HepG2 (cell line): ENCODE measurements around the gene KIAA1614. TPM values are rescaled to one million over a fixed set of nuclear protein-coding genes. Genes with fewer than 3 reads are reported as not detected.

Experiments
- DMTF1 ChIP-seq: sonication (generic); formaldehyde crosslinking; IDR thresholded peaks from 2 replicates; pipeline ENCODE4 v1.4.0; 2020; ENCODE audit warnings: mild to moderate bottlenecking, missing genetic modification reagents
- LBX2 ChIP-seq: sonication (generic); formaldehyde crosslinking; IDR thresholded peaks from 2 replicates; pipeline ENCODE4 v1.5.0; 2020; ENCODE audit warnings: missing genetic modification reagents, mild to moderate bottlenecking, borderline replicate concordance
- NKX3-1 ChIP-seq: sonication (generic); formaldehyde crosslinking; IDR thresholded peaks from 2 replicates; pipeline ENCODE4 v1.5.0; 2020; ENCODE audit warnings: missing genetic modification reagents
- PITX1 ChIP-seq: sonication (generic); formaldehyde crosslinking; IDR thresholded peaks from 2 replicates; pipeline ENCODE4 v1.5.1; 2020; ENCODE audit warnings: mild to moderate bottlenecking, missing genetic modification reagents
- SP5 ChIP-seq: IDR thresholded peaks from 2 replicates; pipeline ENCODE4 v1.6.1; 2016; ENCODE audit warnings: low read depth, borderline replicate concordance
- SUZ12 ChIP-seq: fragments of 150-350 bp; IDR thresholded peaks from 2 replicates; pipeline ENCODE4 v1.6.1; 2014; ENCODE audit warnings: low read depth, low read length
- ZBTB43 ChIP-seq: sonication (generic); formaldehyde crosslinking; conservative IDR thresholded peaks from 2 replicates; pipeline ENCODE4 v1.4.0; 2020; ENCODE audit warnings: missing genetic modification reagents
- ZNF350 ChIP-seq: sonication (generic); formaldehyde crosslinking; IDR thresholded peaks from 2 replicates; pipeline ENCODE4 v1.4.0; 2020; ENCODE audit warnings: mild to moderate bottlenecking, low read depth, missing genetic modification reagents, borderline replicate concordance
- ZSCAN5A ChIP-seq: sonication (generic); formaldehyde crosslinking; IDR thresholded peaks from 2 replicates; pipeline ENCODE4 v1.8.0; 2022; ENCODE audit warnings: mild to moderate bottlenecking, missing genetic modification reagents, borderline replicate concordance
- polyA plus RNA-seq, 8 experiments: library from polyadenylated mRNA; depleted of rRNA in 3 of 8; stranded (reverse) in 7 of 8; unstranded in 1 of 8; fragments of >200 nt; fragmentation: Illumina TruSeq in 4 of 8; extraction: Trizol in 4 of 8; gene quantifications; 2 replicates each; pipeline versions ENCODE4 v1.2.1 to v1.2.3, GENCODE V29; 2011 to 2016; ENCODE audit warnings: low read depth in 4 of 8, missing spikeins in 1 of 8, mixed read lengths in 1 of 8; ENCODE audit not compliant: insufficient read depth in 1 of 8
- total RNA-seq, 5 experiments: library from RNA; depleted of rRNA; stranded (reverse); fragments of >200 nt; fragmentation: Illumina TruSeq; extraction: Trizol; gene quantifications; 2 replicates each; pipeline ENCODE4 v1.2.3, GENCODE V29; 2016; ENCODE audit warnings: low read depth in 1 of 5

KIAA1614 gene
- total and polyA plus RNA-seq, 2 of the 13 experiments (the other 11 are each of a cell fraction or from before 2014, with no cell fraction given), result 0.15 to 0.77 TPM

GRCh38 chr1:180948641-180949615 is 36.2 kb downstream of the KIAA1614 start (continued):
- TF ChIP-seq PITX1 (CRISPR knock-in tag) (no peak), NKX3-1 (CRISPR knock-in tag) (no peak), ZNF350 (CRISPR knock-in tag) (no peak), ZBTB43 (CRISPR knock-in tag) (no peak), DMTF1 (no peak), ZSCAN5A (no peak), SUZ12 (no peak), LBX2 (CRISPR knock-in tag) (no peak), SP5 (CRISPR knock-in tag) (no peak)
